Stimulated activated CD8-positive, alpha-beta memory T cell treated with anti-CD3 and anti-CD28 coated beads, Interleukin-7, amount 100 ng/mL, for 4 hours (primary cell): Measurements from ENCODE around the gene C12orf42.

Experiments used
- DNase-seq, 2 donors: peaks; one replicate each; pipeline ENCODE4 v3.0.0-alpha.2; 2020; ENCODE audit warnings: low read depth in 2 of 2

Gene C12orf42

GRCh38 chr12:103268831-103269514, 226.8 kb downstream of the C12orf42 start:
- no peak for DNase-seq

GRCh38 chr12:103257763-103258162, 238.0 kb downstream of the C12orf42 start:
- no peak for DNase-seq
